K562 (cell line): ENCODE results near the gene MATK. TPM values are rescaled to one million over a fixed set of nuclear protein-coding genes. Genes with fewer than 3 reads are reported as not detected.

Experiments
- ATAC-seq: fragments of 200-7000 bp; cut with Tn5 transposase; 3 replicates; pipeline ENCODE4 v1.9.1; 2020; ENCODE audit warnings: moderate library complexity
- BruUV-seq: library from RNA; stranded (reverse); fragments of 400-500 nt; replicated peaks from 2 replicates; lab custom pipeline; 2021; lab: Mats Ljungman, UMichigan
- CTCF ChIA-PET: fragments of 300-600 bp; formaldehyde crosslinking; extraction: SDS; loops from one replicate; lab custom pipeline; 2021; ENCODE audit warnings: low intra/inter-chr PET ratio; lab: Yijun Ruan, JAX
- POLR2A ChIA-PET: fragments of 300-600, 350-650 bp; sonication (Branson Sonifier 250); formaldehyde crosslinking; extraction: SDS; loops from one replicate; lab custom pipeline; 2021; ENCODE audit warnings: antibody characterized with exemption, inconsistent platforms; lab: Yijun Ruan, JAX
- DNase-seq, 4 experiments: peaks; one replicate each; pipeline versions ENCODE4 v3.0.0 to v3.0.0-alpha.2; 2011 to 2018; ENCODE audit warnings: low spot score in 3 of 4, mixed read lengths in 3 of 4; ENCODE audit errors: extremely low read depth in 1 of 4
- FAIRE-seq: peaks from 2 replicates; lab custom pipeline; 2011; peaks lifted over from hg19 to GRCh38; lab: Jason Lieb, UNC
- H2AFZ ChIP-seq: 2 replicates; pipeline ENCODE4 v1.6.0; 2011; ENCODE audit warnings: low read depth, low read length, control low read depth, inconsistent platforms
- H3K27ac ChIP-seq: fragments of 200-600 bp; 3 replicates; pipeline ENCODE4 v1.8.0; 2011; ENCODE audit warnings: low read depth, mild to moderate bottlenecking, control low read depth, inconsistent platforms, low read length, moderate library complexity, mixed read lengths; ENCODE audit errors: extremely low read depth
- H3K27me3 ChIP-seq, 2 experiments: fragments of 300-600 bp in 1 of 2; 2 replicates in 1 of 2; 3 replicates in 1 of 2; pipeline versions ENCODE4 v1.6.0 to v1.8.0; 2011; ENCODE audit warnings: inconsistent platforms in 2 of 2, low read length in 2 of 2, mild to moderate bottlenecking in 1 of 2, mixed read lengths in 1 of 2, moderate library complexity in 1 of 2; ENCODE audit not compliant: control insufficient read depth in 2 of 2, insufficient read depth in 2 of 2
- H3K36me3 ChIP-seq: fragments of 300-600 bp; 3 replicates; pipeline ENCODE4 v1.8.0; 2011; ENCODE audit warnings: mild to moderate bottlenecking, low read length, inconsistent platforms; ENCODE audit not compliant: control insufficient read depth, insufficient read depth
- H3K4me1 ChIP-seq, 2 experiments: fragments of 200-600 bp in 1 of 2; replicated peaks in 1 of 2; 2 replicates in 1 of 2; 3 replicates in 1 of 2; pipeline versions ENCODE4 v1.5.1 to v1.8.0; 2011; ENCODE audit warnings: inconsistent platforms in 2 of 2, low read length in 2 of 2, mild to moderate bottlenecking in 1 of 2, mixed read lengths in 1 of 2, moderate library complexity in 1 of 2; ENCODE audit not compliant: control insufficient read depth in 2 of 2, insufficient read depth in 2 of 2
- H3K4me2 ChIP-seq: 2 replicates; pipeline ENCODE4 v1.6.1; 2011; ENCODE audit warnings: low read length, control low read depth, inconsistent platforms, mixed read lengths; ENCODE audit not compliant: insufficient read depth
- H3K4me3 ChIP-seq: fragments of 200-600 bp; sonication (generic), shearing (Covaris generic); 2 replicates; pipeline ENCODE4 v1.5.1; 2016; ENCODE audit warnings: control low read depth, inconsistent platforms
- H3K79me2 ChIP-seq: fragments of 200-600 bp; 3 replicates; pipeline ENCODE4 v1.8.0; 2011; ENCODE audit warnings: low read length, inconsistent platforms; ENCODE audit not compliant: control insufficient read depth, insufficient read depth
- H3K9ac ChIP-seq, 2 experiments: 2 replicates each; pipeline versions ENCODE4 v1.6.0 to v1.6.1; 2011; ENCODE audit warnings: low read depth in 2 of 2, low read length in 2 of 2, control low read depth in 1 of 2, inconsistent platforms in 1 of 2, mild to moderate bottlenecking in 1 of 2, mixed read lengths in 1 of 2; ENCODE audit not compliant: insufficient read depth in 1 of 2
- H3K9me1 ChIP-seq: one replicate; pipeline ENCODE4 v1.6.0; 2011; ENCODE audit warnings: inconsistent platforms, mild to moderate bottlenecking, low read length, moderate library complexity; ENCODE audit not compliant: control insufficient read depth, insufficient read depth
- H3K9me3 ChIP-seq: replicated peaks from 2 replicates; pipeline ENCODE4 v1.5.1; 2011; ENCODE audit warnings: low read depth, low read length, inconsistent platforms; ENCODE audit not compliant: control insufficient read depth, insufficient read depth
- H4K20me1 ChIP-seq: replicated peaks from 2 replicates; pipeline ENCODE4 v1.6.1; 2011; ENCODE audit warnings: low read length, inconsistent platforms, mixed read lengths; ENCODE audit not compliant: control insufficient read depth, insufficient read depth
- BCOR ChIP-seq: fragments of 450-650 bp; IDR thresholded peaks from 2 replicates; pipeline ENCODE4 v1.6.1; 2016
- HDAC1 ChIP-seq, 2 experiments: fragments of 450-650 bp; IDR thresholded peaks; 2 replicates each; pipeline ENCODE4 v1.6.1; 2016 to 2017; ENCODE audit warnings: inconsistent platforms in 1 of 2, mild to moderate bottlenecking in 1 of 2, moderate library complexity in 1 of 2
- HLTF ChIP-seq: fragments of 450-650 bp; IDR thresholded peaks from 2 replicates; pipeline ENCODE4 v1.6.1; 2016
- HMG20B ChIP-seq: fragments of 250-450 bp; sonication (Bioruptor Pico); IDR thresholded peaks from 2 replicates; pipeline ENCODE4 v1.5.0; 2021; ENCODE audit warnings: mild to moderate bottlenecking
- KDM1A ChIP-seq, 2 experiments: fragments of 450-650 bp; IDR thresholded peaks; 2 replicates each; pipeline ENCODE4 v1.6.1; 2016; ENCODE audit warnings: mild to moderate bottlenecking in 2 of 2
- MCM3 ChIP-seq: fragments of 450-650 bp; IDR thresholded peaks from 2 replicates; pipeline ENCODE4 v1.6.1; 2016
- PCBP2 ChIP-seq: fragments of 200-400 bp; formaldehyde crosslinking; IDR thresholded peaks from 2 replicates; pipeline ENCODE4 v1.6.1; 2018; ENCODE audit warnings: low read length, low read depth, mild to moderate bottlenecking, moderate library complexity; ENCODE audit not compliant: poor library complexity, severe bottlenecking
- RBM25 ChIP-seq: fragments of 200-400 bp; formaldehyde crosslinking; IDR thresholded peaks from 2 replicates; pipeline ENCODE4 v1.6.1; 2018; ENCODE audit warnings: low read length, low read depth, moderate library complexity; ENCODE audit not compliant: severe bottlenecking
- RUNX1 ChIP-seq: sonication (generic); IDR thresholded peaks from 2 replicates; pipeline ENCODE4 v1.6.1; 2016; ENCODE audit warnings: antibody characterized with exemption, low read depth
- SRSF3 ChIP-seq: fragments of 200-400 bp; formaldehyde crosslinking; IDR thresholded peaks from 2 replicates; pipeline ENCODE4 v1.6.1; 2016; ENCODE audit warnings: mild to moderate bottlenecking, low read length, moderate library complexity; ENCODE audit not compliant: insufficient read depth
- ZNF232 ChIP-seq: sonication (generic); formaldehyde crosslinking; IDR thresholded peaks from 2 replicates; pipeline ENCODE4 v1.8.0; 2022; ENCODE audit warnings: mild to moderate bottlenecking, missing genetic modification reagents
- ZNF384 ChIP-seq: IDR thresholded peaks from 2 replicates; pipeline ENCODE4 v1.6.1; 2012; ENCODE audit warnings: low read depth, low read length, improper control_type of control experiment
- WGBS: fragments of 100-300 bp; shearing (Covaris generic); methylation state at CpG from one replicate; pipeline ENCODE4 v1.1.6; 2016; ENCODE audit warnings: low coverage, mixed read lengths; ENCODE audit not compliant: insufficient coverage; ENCODE audit errors: missing lambda C conversion rate; 5-methylcytosine and 5-hydroxymethylcytosine counted together
- in situ Hi-C: fragments of 300-500 bp; cut with MboI; formaldehyde crosslinking; loops from 4 replicates; pipeline ENCODE4 v1.15.0; 2018; ENCODE audit warnings: inconsistent platforms, mixed read lengths
- intact Hi-C: fragments of 100-400 bp; cut with micrococcal nuclease; formaldehyde crosslinking; loops from 2 replicates; pipeline ENCODE4 v1.14.2; 2022
- polyA plus RNA-seq, 8 experiments: library from polyadenylated mRNA; depleted of rRNA in 4 of 8; stranded (reverse) in 5 of 8; unstranded in 3 of 8; fragments of >200 nt; fragmentation: Nextera tagmentation in 2 of 8; fragmentation: Illumina TruSeq in 1 of 8; extraction: Ambion mirVana in 2 of 8; extraction: Trizol in 1 of 8; gene quantifications; 2 replicates each; pipeline versions ENCODE4 v1.2.1 to v1.2.3, GENCODE V29; 2011 to 2014; ENCODE audit warnings: inconsistent platforms in 1 of 8, missing spikeins in 1 of 8
- total RNA-seq, 7 experiments: library from RNA; depleted of rRNA in 6 of 7; stranded (reverse); fragments of >200 nt in 6 of 7; fragmentation: Illumina TruSeq in 2 of 7; extraction: Trizol in 2 of 7; gene quantifications; 2 replicates each; pipeline versions ENCODE4 v1.2.1 to v1.2.3, GENCODE V29; 2011 to 2021; ENCODE audit warnings: low replicate concordance in 1 of 7
- TF ChIP-seq, protein P1 (sequence below): sonication (generic); formaldehyde crosslinking; IDR thresholded peaks from 2 replicates; pipeline ENCODE4 v1.8.0; 2023; ENCODE audit warnings: mild to moderate bottlenecking, missing genetic modification reagents
- TF ChIP-seq, protein P2 (sequence below), 2 experiments: fragments of 450-650 bp; formaldehyde crosslinking in 1 of 2; IDR thresholded peaks; 2 replicates each; pipeline versions ENCODE4 v1.4.0 to v1.6.1; 2014 to 2020; ENCODE audit warnings: mild to moderate bottlenecking in 2 of 2, borderline replicate concordance in 1 of 2, low read depth in 1 of 2

MATK gene
- total and polyA plus RNA-seq, 9 of the 15 experiments (the other 6 are each of a cell fraction or from before 2014, with no cell fraction given), result 0.08 to 41.5 (median 21.4) TPM

DNA sequence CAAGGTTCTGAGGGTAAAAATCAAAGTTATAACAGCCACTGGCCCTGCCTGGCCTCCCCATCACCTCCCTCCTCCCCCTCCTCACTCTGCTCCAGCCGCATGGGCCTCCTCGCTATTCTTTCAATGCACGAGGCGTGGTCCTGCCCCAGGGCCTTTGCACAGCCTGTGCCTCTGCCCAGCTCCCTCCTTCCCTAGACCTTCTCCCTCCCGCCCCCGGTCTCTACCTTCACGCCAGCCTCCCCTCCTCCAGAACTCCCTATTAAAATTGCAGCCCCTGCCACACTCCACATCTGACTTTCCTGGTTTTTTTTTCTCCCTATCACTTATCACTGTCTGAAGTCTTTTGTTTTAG is 17.5 kb downstream of the MATK start:
- Histone ChIP-seq H4K20me1 (no peaks in the 10 kb centered on the region), H3K4me3 (no peak overlapping the region), H3K27me3 (no peaks in the 10 kb centered on the region), H2AFZ (no peak overlapping the region), H3K9me1 (no peaks in the 10 kb centered on the region), H3K27ac (no peak overlapping the region), H3K36me3 (peaks cover 28% of the 10 kb centered on the region; the same call in 2 of the 3 replicates), H3K9ac (no peak overlapping the region), H3K4me2 (no peak overlapping the region), H3K79me2 (no peaks in the 10 kb centered on the region), H3K4me1 (peaks cover 0 to 47% of the 10 kb centered on the region in 2 experiments; a peak in 2 of 5 replicates), H3K9me3 (no peaks in the 10 kb centered on the region)
- DNase-seq (no peak), ATAC-seq (no peak), FAIRE-seq (no peak)
- BruUV-seq, result no TSS peak
- ChIA-PET POLR2A (interaction anchor here (0.6 to 1.2 kb wide), 4 partner anchors 11 to 293 kb away, joined by 3 to 7 read pairs (median 4); no protein-coding TSS in a partner anchor), CTCF (no interaction called here)
- in situ Hi-C loops, result no loop called here
- intact Hi-C loops, result no loop called here
- 86% methylated on average over 6 of the region's 7 CpGs for WGBS
- TF ChIP-seq, protein P1, sequence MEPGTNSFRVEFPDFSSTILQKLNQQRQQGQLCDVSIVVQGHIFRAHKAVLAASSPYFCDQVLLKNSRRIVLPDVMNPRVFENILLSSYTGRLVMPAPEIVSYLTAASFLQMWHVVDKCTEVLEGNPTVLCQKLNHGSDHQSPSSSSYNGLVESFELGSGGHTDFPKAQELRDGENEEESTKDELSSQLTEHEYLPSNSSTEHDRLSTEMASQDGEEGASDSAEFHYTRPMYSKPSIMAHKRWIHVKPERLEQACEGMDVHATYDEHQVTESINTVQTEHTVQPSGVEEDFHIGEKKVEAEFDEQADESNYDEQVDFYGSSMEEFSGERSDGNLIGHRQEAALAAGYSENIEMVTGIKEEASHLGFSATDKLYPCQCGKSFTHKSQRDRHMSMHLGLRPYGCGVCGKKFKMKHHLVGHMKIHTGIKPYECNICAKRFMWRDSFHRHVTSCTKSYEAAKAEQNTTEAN, result no peak
- TF ChIP-seq ZNF384 (no peak), BCOR (peak; percentile 49; the same call in 1 of the 2 replicates), KDM1A (IDR thresholded peaks at IDR 0.05) (peak in 1 of 2 experiments; percentile 33; a peak in 2 of 4 replicates), RBM25 (peak; percentile 32), HDAC1 (IDR thresholded peaks at IDR 0.05) (no peak), MCM3 (no peak), HLTF (no peak), RUNX1 (no peak), PCBP2 (no peak), ZNF232 (CRISPR knock-in tag) (no peak), SRSF3 (no peak), HMG20B (no peak)
- TF ChIP-seq, protein P2, sequence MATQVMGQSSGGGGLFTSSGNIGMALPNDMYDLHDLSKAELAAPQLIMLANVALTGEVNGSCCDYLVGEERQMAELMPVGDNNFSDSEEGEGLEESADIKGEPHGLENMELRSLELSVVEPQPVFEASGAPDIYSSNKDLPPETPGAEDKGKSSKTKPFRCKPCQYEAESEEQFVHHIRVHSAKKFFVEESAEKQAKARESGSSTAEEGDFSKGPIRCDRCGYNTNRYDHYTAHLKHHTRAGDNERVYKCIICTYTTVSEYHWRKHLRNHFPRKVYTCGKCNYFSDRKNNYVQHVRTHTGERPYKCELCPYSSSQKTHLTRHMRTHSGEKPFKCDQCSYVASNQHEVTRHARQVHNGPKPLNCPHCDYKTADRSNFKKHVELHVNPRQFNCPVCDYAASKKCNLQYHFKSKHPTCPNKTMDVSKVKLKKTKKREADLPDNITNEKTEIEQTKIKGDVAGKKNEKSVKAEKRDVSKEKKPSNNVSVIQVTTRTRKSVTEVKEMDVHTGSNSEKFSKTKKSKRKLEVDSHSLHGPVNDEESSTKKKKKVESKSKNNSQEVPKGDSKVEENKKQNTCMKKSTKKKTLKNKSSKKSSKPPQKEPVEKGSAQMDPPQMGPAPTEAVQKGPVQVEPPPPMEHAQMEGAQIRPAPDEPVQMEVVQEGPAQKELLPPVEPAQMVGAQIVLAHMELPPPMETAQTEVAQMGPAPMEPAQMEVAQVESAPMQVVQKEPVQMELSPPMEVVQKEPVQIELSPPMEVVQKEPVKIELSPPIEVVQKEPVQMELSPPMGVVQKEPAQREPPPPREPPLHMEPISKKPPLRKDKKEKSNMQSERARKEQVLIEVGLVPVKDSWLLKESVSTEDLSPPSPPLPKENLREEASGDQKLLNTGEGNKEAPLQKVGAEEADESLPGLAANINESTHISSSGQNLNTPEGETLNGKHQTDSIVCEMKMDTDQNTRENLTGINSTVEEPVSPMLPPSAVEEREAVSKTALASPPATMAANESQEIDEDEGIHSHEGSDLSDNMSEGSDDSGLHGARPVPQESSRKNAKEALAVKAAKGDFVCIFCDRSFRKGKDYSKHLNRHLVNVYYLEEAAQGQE (IDR thresholded peaks at IDR 0.05; ENCODE audit: borderline replicate concordance), result no peak
- TF ChIP-seq, protein P2 (CRISPR knock-in tag; IDR thresholded peaks at IDR 0.05; ENCODE audit: low read depth), result no peak
